Measurements from ENCODE around the gene PRKCQ.

PRKCQ gene

DNA sequence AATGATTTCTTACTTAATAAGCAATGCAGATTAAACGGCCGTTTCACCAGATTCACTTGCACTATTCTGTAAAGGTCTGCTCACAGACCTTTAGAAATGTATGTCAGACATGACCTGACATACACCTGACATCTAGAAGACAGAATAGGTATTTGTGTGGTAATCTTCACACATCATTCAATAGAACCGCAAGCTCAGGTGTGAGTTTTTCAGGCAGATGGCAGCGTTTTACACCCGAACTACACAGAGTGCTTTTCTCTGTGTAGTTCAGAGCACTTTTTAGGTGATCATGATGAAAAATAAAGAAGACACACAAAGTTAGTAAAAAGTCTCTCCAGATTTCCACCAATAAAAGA lies 63.2 kb downstream of the PRKCQ start:
- DNase-seq = no peak

GRCh38 chr10:6516281-6516928 lies 63.7 kb downstream of the PRKCQ start:
- DNase-seq = no peak

GRCh38 chr10:6514844-6515780 lies 65.0 kb downstream of the PRKCQ start:
- DNase-seq = no peak

GRCh38 chr10:6514180-6514579 lies 65.9 kb downstream of the PRKCQ start:
- no peak for DNase-seq

DNA sequence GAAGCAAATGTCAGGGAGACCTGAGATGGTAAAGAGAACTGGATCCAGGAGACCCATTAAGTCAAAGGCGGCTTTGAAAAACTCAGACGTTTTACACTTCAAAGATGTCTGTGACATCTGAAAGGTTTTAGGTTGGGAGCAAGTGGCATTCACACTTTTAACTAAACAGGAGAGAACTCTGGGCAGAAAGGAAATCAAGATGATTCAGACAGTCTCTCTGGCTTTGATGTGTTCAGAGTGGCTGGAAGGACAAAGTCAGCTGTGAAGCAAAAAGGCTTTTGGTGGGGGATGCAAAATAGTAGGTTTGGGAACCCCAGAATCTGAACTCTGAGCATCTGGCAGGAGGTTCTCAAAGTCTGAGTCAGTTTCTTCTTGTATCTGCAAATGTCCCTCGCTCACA lies 66.6 kb downstream of the PRKCQ start:
- no peak for DNase-seq

DNA sequence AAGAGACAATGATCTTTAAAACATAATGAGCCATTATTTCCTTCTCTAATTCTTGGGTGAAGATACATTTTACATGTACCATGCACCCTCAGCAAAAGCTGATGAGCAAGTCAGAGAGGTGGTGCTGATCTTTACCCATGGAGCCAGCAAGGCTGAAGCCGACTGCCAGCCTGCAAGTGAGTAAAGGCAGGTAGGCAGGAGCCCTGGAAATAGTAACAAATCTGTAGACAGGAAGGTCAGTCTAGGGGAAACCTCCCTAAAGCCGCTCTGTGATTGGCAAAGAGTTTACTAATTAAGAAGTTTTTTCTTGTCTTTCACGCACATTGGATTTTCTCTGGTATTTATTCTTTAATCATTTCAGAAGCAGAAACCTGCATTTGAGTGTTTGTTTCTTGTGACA lies 67.9 kb downstream of the PRKCQ start:
- DNase-seq = no peak

- no peak for DNase-seq
These were observed 68.7 kb downstream of the PRKCQ start for GRCh38 chr10:6511347-6511746.

- DNase-seq = no peak
These were observed 72.8 kb downstream of the PRKCQ start for GRCh38 chr10:6507311-6507710.

DNA sequence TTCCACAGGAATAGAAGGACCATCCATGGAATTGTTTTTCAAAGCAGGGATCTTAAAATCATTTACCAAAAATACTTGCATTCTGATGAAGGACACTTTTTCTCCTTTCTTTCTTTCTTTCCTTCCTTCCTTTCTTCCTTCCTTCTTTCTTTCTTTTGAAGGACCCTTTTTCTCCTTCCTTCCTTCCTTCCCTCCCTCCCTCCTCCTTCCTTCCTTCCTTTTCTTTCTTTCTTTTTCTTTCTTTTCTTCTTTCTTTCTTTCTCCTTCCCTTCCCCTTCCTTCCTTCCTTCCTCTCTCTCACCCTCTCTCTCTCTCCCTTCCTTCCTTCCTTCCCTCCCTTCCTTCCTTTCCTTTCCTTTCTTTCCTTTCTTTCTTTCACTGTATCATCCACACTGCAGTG lies 74.8 kb downstream of the PRKCQ start:
- no peak for DNase-seq

DNA sequence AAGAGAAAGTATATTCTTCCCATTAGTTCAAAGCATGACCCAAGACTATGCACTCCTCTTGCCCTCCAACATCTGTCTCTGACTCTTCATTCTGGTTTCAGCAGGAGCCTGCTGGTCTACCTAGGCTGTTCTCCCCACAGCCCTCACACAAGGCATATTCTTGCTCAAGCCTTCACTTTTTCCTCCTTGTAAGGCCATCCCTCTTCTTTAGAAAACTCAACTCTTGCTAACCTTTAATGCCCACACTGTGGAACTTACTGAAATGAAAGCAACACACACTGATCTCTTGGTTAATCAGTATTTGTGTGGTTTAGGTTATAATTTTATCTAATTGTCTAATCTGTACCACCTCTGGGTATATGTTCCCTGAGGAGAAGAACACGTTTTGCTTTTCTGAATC lies 75.8 kb downstream of the PRKCQ start:
- DNase-seq = no peak

GRCh38 chr10:6503171-6503570 lies 76.9 kb downstream of the PRKCQ start:
- DNase-seq = no peak

GRCh38 chr10:6501931-6502330 lies 78.1 kb downstream of the PRKCQ start:
- no peak for DNase-seq

- DNase-seq = no peak
These were observed 80.1 kb downstream of the PRKCQ start for GRCh38 chr10:6499974-6500373.

DNA sequence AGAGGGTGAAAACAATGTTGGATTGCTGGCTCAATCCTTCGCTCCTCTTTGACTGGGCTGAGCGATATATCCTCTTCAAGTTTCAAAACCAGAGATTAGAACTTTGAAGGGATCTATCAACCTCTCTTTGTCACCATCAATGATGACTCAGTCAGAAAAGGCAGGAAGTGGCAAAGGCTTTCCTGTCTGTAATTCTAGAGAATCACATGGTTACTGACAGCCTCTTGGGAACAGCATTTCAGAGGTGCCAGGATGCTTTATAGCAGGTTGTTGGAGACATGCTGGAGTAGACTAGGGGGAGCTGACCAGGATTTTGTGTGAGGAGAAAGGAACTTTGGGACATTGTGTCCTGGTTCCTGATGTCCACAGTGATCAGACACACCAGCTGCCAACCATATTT lies 81.3 kb downstream of the PRKCQ start:
- DNase-seq = no peak

DNA sequence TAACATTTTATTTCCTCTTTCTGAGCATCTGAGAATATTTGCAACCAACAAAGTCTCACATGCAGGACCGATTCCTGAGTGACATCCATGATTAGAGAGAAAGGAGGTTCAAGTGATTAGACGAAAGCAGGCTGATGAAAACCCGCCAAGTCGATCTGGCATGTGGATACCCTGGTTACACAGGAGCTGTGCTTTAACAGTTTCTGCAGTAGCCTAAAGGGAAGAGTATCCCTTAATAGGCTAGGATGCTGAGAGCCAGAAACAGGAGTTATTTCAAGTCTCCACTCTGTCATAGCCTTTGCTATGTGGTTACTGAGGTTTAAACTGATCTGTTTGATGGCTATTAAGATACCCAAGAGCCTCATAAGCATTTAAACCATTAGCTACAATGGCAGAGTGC lies 82.5 kb downstream of the PRKCQ start:
- DNase-seq = no peak

DNA sequence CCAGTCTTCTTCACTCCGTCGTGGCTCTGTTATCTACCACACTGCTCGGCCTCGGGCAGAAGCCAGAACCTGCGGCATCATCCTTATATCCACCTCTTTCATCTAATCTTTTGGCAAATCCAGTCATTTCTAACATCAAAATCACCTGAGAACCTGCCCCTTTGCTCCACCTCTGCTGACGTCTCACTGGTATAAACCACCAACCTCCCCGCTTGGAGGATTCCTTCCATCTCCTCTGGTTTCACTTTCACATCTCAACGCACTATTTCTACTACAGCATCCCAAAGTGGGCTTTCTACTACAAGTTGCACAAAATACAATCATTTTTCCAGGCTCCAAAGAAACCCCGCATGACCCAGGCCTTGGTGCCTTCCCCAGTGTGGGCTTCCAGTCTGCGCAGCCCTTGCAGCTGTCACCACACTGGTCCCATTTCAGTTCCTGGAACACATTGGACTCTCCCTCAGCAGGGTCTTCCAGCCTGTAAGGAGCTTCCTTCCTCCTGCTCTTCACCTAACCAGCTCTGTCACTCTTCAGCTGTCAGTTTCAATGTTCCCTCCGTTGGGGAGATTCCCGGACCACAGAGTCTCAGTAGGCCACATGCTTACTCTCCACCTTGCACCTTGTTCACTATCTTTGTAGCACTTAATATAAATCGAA lies 85.0 kb downstream of the PRKCQ start:
- peak; percentile 35 for DNase-seq

DNA sequence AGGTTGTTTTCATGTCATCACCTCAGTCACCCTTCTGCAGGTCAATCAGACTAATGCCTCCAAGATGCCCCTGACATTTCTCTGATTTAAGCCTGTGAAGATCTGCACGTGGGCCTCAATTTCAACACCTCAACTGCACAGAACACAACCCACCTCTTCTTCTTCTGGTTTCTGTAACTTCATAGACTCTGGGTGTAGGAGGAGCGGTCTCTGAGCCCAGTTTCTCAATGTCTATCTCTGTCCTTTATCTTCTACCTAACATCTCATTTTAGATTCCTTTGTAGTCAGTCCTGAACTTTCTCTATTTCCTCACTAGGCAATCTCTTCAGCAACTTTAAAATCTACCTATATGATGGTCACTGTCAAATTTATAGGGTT lies 85.6 kb downstream of the PRKCQ start:
- DNase-seq = no peak

- no peak for DNase-seq
These were observed 86.3 kb downstream of the PRKCQ start for GRCh38 chr10:6493521-6494441.

DNA sequence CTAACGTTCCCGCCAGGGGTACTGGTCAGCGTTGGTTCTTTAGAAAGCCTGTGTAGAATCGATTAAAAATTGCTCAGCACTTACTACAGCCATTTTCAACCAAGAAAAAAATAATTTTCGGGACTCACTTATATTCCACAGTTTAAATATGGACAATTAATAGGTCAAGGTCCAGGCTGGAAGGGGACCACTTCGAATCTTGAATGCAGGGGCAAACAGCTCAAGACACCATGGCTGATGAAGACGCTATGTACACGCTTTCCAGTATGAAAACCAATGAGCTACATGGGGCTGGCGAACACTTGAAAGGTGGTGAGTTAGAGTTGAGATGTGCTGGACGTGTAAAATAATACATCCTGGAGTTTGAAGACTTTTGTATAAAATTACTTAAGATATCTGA lies 87.2 kb downstream of the PRKCQ start:
- DNase-seq = no peak

GRCh38 chr10:6491841-6492609 lies 88.1 kb downstream of the PRKCQ start:
- no peak for DNase-seq

DNA sequence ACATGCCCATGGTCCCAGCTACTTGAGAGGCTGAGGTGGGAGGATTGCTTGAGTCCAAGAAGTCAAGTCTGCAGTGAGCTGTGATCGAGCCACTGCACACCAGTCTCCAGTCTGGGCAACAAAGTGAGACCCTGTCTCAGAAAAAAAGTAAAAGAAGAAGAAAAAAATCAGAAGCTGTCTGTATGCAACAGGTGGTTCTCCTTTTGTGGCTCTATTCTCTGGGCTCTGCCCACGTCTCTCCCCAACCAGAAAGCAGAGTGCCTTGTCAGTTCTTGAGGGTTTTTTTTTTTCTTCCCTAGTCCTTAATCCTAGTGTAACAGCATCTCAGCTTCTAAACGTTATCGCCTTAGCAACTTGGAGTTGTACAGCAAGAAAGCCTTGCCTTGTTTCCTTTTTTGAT lies 89.5 kb downstream of the PRKCQ start:
- DNase-seq = no peak

GRCh38 chr10:6487920-6488319 lies 92.2 kb downstream of the PRKCQ start:
- no peak for DNase-seq
